ENCODE measurements around the gene FAM98A. TPM values are rescaled to one million over a fixed set of nuclear protein-coding genes. Genes with fewer than 3 reads are reported as not detected.

FAM98A gene
- total RNA-seq: 10 to 100 TPM; 21.2 to 50.5 (median 26.3) TPM

DNA sequence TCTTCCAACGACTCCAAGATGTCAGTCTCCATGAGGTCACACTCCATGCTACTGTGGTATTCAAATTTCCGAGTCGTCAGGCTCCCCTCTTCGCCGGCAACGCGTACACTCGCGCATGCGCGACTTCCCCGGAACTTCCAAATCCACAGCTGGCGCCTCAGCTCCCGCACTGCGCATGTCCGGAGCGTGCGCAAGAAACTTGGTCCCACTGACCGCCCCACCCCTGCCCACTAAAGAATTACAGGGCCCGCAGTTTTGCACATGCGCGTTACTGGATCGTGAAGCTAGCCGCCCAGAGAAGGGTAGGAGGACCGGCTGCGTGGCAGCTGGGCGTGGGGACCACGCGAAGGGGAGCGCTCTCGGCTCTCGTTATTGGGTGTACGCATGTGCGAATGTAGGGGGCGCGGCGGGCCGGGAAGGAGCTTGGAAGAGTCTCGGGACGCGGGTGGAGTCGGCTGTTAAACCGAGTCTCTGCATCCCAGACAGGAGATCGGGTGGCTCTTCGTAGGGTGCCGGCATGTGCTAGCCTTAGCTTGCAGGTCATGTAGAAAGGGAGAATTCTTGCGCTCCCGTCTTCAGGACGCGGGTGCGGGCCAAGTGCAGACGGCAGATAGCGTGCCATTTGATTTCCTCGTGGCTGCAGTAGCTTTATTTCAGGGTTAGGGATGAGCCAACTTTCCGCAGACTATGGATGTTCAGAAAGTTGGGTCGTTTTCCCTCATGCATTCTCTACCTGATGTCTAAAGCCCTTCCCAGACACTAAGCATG lies at the start of gene FAM98A:
FAM98A (minus strand) TSS at position 125 of the 768 bp plus-strand sequence; CDS start at position 47, 78 bp downstream.
- WGBS, 2 donors: 1% methylated on average over 32 to 47 of the region's 56 CpGs
- peak within 1 kb of the TSS; percentile 78 for H3K4me3 ChIP-seq (ENCODE audit: low read depth, poor library complexity, severe bottlenecking)
- TF ChIP-seq POLR2A (IDR thresholded peaks at IDR 0.05): no peak
- TF ChIP-seq CTCF (IDR thresholded peaks at IDR 0.05): no peak
- DNase-seq (ENCODE audit: low spot score in 2 of 2): peak; percentile 98 to 100
- intact Hi-C loops (cut with DNase I; ENCODE audit: low total_unique reads): no loop called here

DNA sequence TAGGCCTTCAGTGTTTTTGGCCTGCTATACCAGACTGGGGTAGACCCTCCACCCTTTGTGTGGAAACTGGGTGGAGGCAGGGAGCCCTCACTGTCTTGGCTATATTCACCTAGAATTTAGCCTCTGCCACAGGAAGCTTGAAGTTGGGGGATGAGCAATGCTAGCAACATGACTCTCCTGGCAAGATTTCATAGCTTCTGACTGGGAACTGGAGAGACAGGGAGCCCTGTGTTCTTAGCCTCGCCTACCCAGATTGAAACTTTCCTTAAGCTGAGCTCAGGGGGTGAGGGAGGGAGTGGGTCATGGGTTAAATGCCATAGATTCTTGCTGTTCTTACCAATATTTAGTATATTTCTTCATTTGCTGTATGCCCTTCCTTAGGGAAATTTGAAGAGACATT lies 46.8 kb upstream of the FAM98A start:
- no peak for DNase-seq (ENCODE audit: low spot score in 2 of 2)
- no peak overlapping the region for H3K4me3 ChIP-seq (ENCODE audit: low read depth, poor library complexity, severe bottlenecking)
- intact Hi-C loops (cut with DNase I; ENCODE audit: low total_unique reads): no loop called here
- no peak for TF ChIP-seq POLR2A (IDR thresholded peaks at IDR 0.05)
- no peak for TF ChIP-seq CTCF (IDR thresholded peaks at IDR 0.05)
- WGBS, 2 donors: 42 to 50% methylated on average over 1 of the region's 1 CpG

GRCh38 chr2:33644215-33644614 lies 45.1 kb upstream of the FAM98A start:
- no peak for DNase-seq (ENCODE audit: low spot score in 2 of 2)
- intact Hi-C loops (cut with DNase I; ENCODE audit: low total_unique reads): no loop called here
- no peak overlapping the region for H3K4me3 ChIP-seq (ENCODE audit: low read depth, poor library complexity, severe bottlenecking)
- 83 to 89% methylated on average over 2 of the region's 2 CpGs for WGBS, 2 donors
- TF ChIP-seq CTCF (IDR thresholded peaks at IDR 0.05): no peak
- TF ChIP-seq POLR2A (IDR thresholded peaks at IDR 0.05): no peak

DNA sequence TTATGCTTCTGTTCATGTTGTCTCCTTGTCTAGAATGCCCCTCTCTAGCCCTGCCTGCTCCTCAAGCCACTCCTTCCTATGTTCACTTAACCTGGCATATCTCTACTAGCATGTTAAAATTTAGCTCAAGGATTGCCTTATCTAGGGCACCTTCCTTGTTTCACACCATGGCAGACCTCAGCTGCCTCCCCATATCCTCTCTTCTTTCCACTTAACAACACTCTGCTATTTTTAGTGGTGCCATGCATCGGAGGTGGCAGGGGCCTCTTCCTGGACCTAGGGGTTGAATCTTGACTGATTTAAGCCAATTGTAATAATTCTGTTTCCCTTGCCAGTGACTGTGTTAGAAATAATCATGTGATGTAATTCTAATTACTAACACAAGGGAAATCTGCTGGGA lies 36.9 kb upstream of the FAM98A start:
- no peak for DNase-seq (ENCODE audit: low spot score in 2 of 2)
- no peak overlapping the region for H3K4me3 ChIP-seq (ENCODE audit: low read depth, poor library complexity, severe bottlenecking)
- TF ChIP-seq POLR2A (IDR thresholded peaks at IDR 0.05) (no peak), CTCF (IDR thresholded peaks at IDR 0.05) (no peak)
- WGBS, 2 donors: 62 to 70% methylated on average over 1 of the region's 1 CpG
- intact Hi-C loops (cut with DNase I; ENCODE audit: low total_unique reads): no loop called here

DNA sequence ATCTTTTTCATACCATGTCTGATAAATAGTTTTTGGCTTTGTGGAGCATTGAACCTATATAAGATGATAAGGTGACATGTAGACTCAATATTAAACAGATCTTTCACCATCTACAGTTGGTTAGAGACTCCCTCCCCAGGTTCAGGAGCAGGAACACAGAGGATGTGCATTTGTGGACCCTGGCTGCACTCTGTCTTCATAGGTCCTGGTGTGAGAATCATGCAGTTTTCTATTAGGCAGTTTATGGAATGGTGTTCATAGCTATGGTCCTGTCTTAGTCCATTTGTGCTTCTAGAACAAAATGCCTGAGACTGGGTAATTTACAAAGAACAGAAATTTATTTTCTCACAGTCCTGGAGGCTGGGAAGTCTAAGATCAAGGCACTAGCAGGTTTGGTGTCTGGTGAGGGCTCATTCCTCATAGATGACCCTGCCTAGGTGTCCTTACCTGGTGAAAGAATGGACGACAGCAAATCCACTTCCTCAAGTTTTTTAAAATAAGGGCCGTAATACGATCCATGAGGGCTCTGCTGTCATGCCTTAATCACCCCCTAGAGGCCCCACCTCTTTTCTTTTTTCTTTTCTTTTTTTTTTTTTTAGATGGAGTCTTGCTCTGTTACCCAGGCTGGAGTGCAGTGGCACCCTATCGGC lies 35.3 kb upstream of the FAM98A start:
- DNase-seq (ENCODE audit: low spot score in 2 of 2): no peak
- intact Hi-C loops (cut with DNase I; ENCODE audit: low total_unique reads): no loop called here
- WGBS, 2 donors: 83 to 87% methylated on average over 4 of the region's 4 CpGs
- no peak overlapping the region for H3K4me3 ChIP-seq (ENCODE audit: low read depth, poor library complexity, severe bottlenecking)
- TF ChIP-seq CTCF (IDR thresholded peaks at IDR 0.05) (no peak), POLR2A (IDR thresholded peaks at IDR 0.05) (no peak)
